GM06990 (cell line): ENCODE data around the gene TMEM116.

Source experiments
- DNase-seq: peaks from one replicate; pipeline ENCODE4 v3.0.0-alpha.2; 2011; ENCODE audit not compliant: insufficient read length; ENCODE audit errors: extremely low read depth
- H3K27me3 ChIP-seq: replicated peaks from 2 replicates; pipeline ENCODE4 v1.6.0; 2011; ENCODE audit warnings: low read length; ENCODE audit not compliant: control insufficient read depth, insufficient read depth
- H3K36me3 ChIP-seq: 2 replicates; pipeline ENCODE4 v1.5.1; 2011; ENCODE audit warnings: low read length; ENCODE audit not compliant: control insufficient read depth, insufficient read depth
- H3K4me3 ChIP-seq: replicated peaks from 2 replicates; pipeline ENCODE4 v1.5.1; 2011; ENCODE audit warnings: low read depth, mild to moderate bottlenecking, control low read depth, low read length
- CTCF ChIP-seq: IDR thresholded peaks from 2 replicates; pipeline ENCODE4 v1.5.1; 2011; ENCODE audit warnings: low read length, control low read depth, mild to moderate bottlenecking, inconsistent platforms; ENCODE audit not compliant: insufficient read depth, poor library complexity, severe bottlenecking

The TMEM116 gene

GRCh38 chr12:112032292-112032691 lies 19.3 kb upstream of the TMEM116 start:
- no peak for DNase-seq
- TF ChIP-seq CTCF: no peak
- peaks cover 15% of the 10 kb centered on the region for H3K36me3 ChIP-seq
- H3K4me3 ChIP-seq: no peak overlapping the region
- no peaks in the 10 kb centered on the region for H3K27me3 ChIP-seq

GRCh38 chr12:112031472-112031871 lies 18.5 kb upstream of the TMEM116 start:
- Histone ChIP-seq H3K36me3 (peaks cover 15% of the 10 kb centered on the region), H3K4me3 (no peak overlapping the region), H3K27me3 (no peaks in the 10 kb centered on the region)
- TF ChIP-seq CTCF: no peak
- DNase-seq: no peak

- no peaks in the 10 kb centered on the region for H3K27me3 ChIP-seq
- peaks cover 13% of the 10 kb centered on the region for H3K36me3 ChIP-seq
- no peak overlapping the region for H3K4me3 ChIP-seq
- DNase-seq: no peak
- no peak for TF ChIP-seq CTCF
Observed at GRCh38 chr12:112029301-112029700, 16.3 kb upstream of the TMEM116 start.

- DNase-seq: no peak
- peaks cover 15% of the 10 kb centered on the region for H3K36me3 ChIP-seq
- TF ChIP-seq CTCF: no peak
- no peak overlapping the region for H3K4me3 ChIP-seq
- no peaks in the 10 kb centered on the region for H3K27me3 ChIP-seq
Observed at GRCh38 chr12:112025808-112026375, 12.9 kb upstream of the TMEM116 start.

- H3K36me3 ChIP-seq: peaks cover 16% of the 10 kb centered on the region
- no peak for DNase-seq
- TF ChIP-seq CTCF: no peak
- no peak overlapping the region for H3K4me3 ChIP-seq
- H3K27me3 ChIP-seq: no peaks in the 10 kb centered on the region
Observed at GRCh38 chr12:112023759-112024396, 10.9 kb upstream of the TMEM116 start.
